Raji (cell line): ENCODE data around the gene GRWD1.
A peak's percentile ranks its signal among the peaks of the same experiment; 100 is the strongest.

Experiments
- POLR2A ChIP-seq: IDR thresholded peaks from 2 replicates; pipeline ENCODE4 v1.6.1; 2011; ENCODE audit warnings: low read depth, low read length, control low read depth; ENCODE audit not compliant: insufficient read depth

The GRWD1 gene

DNA sequence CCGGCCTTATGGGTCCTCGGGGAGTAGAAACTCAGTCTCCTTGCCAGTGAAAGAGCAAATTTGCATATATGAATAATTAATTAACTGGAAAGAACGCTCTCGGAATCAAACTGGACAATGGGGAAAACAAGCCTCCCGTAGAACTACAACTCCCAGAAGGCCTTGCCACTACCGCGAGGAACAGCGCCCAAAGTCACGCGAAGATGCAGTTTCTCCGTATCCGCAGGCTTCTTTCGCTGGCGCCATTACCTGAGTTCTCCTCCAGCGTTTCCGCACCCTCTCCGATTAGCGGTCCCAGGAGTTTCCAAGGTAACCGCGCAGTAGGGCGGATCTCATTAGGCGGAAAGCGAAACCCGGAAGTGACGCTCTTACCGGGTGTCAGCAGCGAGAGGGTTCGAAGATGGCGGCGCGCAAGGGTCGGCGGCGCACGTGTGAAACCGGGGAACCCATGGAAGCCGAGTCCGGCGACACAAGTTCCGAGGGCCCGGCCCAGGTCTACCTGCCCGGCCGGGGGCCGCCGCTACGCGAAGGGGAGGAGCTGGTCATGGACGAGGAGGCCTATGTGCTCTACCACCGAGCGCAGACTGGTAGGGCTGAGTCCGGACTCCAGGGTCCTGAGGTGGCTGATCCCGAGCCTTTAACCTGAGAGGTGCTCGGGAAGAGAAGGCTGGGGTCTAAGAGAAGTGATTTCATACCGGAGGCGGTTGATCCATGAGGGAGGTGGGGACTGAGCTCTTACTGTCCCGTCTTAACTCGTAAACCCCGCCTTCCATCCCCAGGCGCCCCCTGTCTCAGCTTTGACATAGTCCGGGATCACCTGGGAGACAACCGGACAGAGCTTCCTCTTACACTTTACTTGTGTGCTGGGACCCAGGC, at the start of gene GRWD1:
Gene GRWD1 (plus strand): TSS at position 378 of the 876 bp plus-strand sequence. CDS start 23 bp downstream, at position 401.
- TF ChIP-seq POLR2A = peak; percentile 86

DNA sequence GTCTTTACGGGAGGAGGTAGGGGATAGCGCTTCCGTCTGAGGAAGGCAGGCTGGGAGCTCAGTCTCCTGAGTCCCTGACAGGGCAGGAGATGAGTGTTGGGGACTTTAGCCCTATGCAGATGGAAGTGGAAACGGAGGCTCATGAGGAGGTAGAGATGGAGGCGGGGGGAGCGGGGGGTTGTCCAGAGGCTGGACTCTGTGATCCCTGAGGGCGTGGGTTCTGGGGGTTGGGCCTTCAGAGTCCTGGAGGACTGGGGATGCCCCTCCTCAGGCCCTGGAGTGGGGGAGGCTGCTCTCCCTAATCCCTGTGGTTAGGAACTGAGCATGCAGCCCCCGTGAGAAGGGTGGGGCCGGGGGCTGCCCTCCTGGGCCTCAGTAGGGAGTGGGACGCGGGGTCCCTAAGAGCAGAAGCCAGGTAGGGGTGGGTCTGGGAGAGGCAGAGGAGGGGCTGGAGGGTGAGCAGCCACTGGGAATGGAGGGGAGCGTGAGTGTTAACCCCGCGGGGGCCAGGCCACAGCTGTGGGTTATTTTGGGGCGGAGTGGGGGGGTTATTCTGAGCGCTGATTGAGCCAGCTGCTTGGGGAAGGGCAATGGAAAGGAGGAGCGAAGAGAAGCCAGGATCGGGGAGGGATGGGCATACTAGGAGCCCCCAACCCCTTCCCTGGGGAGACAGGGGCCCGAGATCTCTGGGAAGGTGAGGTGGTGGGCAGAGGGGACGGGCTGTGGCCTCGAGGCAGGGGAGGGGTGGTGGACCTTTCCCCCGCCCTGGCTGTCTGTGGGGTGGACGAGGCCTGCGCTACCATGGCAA, 49.6 kb upstream of the GRWD1 start:
- TF ChIP-seq POLR2A = no peak

DNA sequence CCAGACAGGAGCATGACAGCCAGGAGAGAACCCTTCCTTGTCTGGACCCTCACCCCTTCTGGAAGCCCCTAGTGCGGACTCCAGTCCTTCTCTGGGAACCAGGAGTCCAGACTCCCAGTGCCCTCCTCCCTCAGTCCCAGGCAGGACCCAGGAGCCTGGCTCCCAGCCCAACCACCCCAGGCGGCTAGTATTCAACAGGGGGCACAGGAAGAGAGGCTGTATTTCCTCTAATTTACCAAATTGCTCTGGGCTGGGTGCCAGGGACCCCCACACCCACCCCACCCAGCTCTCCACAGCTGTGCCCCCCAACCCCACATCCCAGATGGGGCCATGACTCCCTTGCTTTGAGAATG, 49.0 kb upstream of the GRWD1 start:
- TF ChIP-seq POLR2A = no peak

DNA sequence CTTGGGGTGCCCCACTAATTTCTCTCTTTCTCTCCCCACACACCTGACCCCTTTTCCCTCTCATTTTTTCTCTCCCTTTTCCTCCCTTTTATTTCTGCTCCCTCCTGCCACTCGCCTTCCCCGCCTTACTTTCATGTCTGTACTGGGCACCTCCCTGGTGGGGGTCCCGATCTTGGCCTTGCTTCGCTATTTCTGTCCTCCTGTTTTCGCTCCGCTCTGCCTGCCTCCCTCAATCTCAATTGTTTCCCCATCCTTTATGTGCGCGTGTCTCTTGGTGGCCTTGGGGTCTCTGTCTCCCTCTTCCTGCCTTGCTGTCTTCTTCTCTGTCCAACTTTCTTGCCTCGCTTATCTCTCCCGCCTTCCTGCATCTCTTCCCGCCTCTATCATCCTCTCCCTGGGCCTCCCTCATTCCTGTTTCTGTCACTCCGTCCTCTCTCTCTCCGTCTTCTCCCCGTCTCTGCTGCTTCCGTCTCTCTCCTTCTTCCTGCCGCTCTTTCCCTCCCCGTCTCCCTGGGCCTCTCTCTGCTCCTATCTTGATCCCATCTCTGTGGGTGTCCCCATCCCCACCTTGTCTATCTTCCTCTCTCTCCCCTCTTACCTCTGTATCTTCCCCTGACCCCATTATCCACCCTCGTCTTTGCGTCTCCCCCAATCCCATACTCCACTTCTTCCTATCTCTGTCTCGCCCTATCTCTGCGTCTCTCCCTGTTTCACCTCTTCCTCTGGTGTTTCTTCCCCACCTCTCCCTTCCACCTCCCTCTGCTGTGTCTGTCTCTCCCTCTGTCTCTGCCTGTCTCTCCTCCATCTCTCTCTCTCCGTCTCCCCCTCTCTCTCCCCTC, 48.3 kb upstream of the GRWD1 start:
- no peak for TF ChIP-seq POLR2A

DNA sequence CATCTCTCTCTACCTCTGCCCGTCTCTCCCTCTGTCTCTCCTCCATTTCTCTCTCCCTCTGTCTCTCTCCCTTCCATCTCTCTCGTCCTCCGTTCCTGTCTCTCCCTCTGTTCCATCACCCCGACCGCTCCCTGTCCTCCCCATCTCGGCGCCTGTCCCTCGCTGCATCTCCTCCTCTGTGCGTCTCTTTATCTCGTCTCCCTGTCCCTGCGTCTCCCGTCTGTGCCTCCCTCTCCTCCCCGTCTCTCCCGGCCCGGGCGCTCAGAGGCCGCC, 47.7 kb upstream of the GRWD1 start:
- no peak for TF ChIP-seq POLR2A

DNA sequence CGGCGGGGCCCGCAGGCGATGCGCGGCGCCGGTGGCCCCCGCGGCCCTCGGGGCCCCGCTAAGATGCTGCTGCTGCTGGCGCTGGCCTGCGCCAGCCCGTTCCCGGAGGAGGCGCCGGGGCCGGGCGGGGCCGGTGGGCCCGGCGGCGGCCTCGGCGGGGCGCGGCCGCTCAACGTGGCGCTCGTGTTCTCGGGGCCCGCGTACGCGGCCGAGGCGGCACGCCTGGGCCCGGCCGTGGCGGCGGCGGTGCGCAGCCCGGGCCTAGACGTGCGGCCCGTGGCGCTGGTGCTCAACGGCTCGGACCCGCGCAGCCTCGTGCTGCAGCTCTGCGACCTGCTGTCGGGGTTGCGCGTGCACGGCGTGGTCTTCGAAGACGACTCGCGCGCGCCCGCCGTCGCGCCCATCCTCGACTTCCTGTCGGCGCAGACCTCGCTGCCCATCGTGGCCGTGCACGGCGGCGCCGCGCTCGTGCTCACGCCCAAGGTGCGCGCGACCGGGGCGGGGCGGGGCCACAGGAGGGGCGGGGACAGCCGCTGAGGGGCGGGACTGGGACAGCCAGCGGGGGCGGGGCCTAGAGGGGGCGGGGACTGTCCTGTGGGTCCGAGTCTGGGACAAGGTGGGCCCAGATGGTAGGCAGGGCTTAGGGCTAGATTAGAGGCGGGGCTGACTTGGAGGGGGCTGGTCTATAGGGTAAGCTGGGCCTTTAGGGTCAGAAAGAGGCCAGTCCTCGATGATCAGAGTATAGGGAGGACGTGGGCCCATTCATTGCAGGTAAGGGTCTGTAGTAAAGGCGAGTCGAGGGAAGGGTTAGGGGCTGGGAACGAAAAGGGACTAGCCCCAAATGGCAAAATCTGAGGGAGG, 47.2 kb upstream of the GRWD1 start:
- no peak for TF ChIP-seq POLR2A

DNA sequence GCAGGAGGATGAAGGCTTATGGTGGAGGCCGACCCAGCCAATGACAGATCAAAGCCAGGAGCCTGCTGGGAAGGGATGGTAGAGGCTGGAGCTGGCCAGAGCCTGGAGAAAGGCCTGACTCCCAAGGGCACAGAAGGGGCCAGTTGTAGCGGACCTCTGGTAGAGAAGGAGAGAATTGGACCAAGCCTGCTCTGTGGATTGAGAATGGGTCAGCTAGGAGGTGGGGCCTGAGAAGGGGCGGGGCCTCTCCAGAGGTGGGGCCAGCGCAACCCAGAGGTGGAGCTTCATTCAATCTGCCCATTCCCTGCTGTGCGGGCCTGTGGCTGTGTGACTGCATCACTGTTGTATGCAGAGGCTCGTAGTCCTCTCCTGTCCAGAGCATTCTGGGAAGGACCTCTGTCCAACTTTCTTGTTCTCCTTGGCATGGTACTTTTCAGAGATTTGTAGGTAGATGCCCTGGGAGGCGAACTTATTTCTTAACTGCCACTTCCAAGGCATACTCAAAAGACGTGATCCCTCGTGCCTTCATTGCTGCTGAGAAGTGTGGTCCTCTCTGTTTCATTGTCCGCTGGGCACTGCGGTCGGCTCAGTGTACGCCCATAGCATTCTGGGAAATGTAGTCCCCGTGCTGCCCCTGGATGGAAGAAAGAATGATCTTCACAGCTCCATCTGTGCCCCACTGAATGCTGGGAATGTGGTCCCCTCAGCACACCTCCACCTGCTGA, 45.6 kb upstream of the GRWD1 start:
- TF ChIP-seq POLR2A = no peak

DNA sequence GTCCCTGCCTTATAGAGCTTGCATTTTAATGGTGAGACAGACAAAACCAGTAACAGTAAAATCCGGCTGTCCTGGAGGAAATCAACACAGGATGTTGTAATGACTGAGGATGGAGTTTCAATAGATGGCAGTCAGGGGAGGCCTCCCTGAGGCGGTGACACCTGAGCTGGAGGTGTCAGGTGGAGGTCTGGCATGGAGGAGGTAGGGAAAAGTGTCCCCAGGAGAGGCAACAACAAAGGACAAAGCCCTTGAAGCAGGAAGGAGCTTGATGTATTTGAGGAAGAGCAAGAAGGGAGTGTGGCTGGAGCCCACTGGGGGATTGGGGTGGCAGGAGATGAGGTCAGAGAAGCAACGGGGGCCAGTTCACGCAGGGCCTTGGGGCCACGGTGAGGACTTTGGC, 44.5 kb upstream of the GRWD1 start:
- no peak for TF ChIP-seq POLR2A

DNA sequence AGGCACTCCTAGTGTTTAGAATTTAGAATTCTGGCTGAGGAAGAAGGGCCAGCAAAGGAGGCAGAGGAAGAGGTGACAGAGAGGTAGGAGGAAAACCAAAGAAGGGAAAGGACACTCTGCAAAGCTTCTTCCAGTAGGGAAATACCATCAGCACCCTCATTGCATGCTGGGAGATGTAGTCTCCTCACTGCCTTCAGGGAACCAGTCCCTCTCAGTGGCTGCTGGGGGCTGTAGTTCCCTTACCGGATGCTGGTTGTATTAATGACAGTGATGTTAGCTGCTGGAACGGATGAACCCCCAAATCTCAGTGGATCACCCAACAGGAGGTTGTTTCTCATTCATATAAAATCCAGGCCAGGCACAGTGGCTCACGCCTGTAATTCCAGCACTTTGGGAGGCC, 42.2 kb upstream of the GRWD1 start:
- peak; percentile 39; the same call in 1 of the 2 replicates for TF ChIP-seq POLR2A

DNA sequence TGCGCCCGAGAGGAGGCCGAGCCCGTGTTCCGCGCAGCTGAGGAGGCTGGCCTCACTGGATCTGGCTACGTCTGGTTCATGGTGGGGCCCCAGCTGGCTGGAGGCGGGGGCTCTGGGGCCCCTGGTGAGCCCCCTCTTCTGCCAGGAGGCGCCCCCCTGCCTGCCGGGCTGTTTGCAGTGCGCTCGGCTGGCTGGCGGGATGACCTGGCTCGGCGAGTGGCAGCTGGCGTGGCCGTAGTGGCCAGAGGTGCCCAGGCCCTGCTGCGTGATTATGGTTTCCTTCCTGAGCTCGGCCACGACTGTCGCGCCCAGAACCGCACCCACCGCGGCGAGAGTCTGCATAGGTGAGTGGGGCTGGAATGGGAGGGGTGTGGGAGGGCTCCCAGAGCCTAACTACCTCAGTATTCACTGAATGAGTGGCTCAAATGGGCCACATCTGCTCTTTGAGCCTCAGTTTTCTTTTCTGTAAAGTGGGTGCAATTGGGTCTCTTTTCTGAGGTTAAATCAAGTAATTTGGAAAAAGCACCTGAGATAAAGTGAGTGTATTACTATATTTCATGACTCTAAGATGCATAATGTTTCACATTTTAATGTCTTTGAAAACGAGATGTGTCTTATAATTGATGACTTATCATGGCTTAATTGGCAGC, 40.6 kb upstream of the GRWD1 start:
- TF ChIP-seq POLR2A = no peak

DNA sequence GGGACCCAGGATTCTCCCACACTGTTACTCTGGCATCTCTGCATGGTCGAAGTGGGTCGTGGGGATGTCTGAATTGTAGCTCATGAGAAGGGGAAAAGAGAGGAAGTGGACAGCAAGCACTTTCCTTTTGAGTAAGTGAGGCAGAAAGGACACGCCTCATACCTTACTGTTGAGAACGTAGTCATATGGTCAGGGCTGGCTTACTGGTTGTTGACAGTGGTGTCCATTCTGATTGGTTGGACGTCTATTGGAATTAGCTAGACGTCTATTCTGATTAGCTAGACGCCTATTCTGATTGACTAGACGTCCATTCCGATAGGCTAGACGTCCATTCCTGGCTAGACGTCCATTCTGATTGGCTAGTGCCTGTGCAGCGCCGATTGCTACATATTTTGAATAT, 39.9 kb upstream of the GRWD1 start:
- TF ChIP-seq POLR2A = no peak

DNA sequence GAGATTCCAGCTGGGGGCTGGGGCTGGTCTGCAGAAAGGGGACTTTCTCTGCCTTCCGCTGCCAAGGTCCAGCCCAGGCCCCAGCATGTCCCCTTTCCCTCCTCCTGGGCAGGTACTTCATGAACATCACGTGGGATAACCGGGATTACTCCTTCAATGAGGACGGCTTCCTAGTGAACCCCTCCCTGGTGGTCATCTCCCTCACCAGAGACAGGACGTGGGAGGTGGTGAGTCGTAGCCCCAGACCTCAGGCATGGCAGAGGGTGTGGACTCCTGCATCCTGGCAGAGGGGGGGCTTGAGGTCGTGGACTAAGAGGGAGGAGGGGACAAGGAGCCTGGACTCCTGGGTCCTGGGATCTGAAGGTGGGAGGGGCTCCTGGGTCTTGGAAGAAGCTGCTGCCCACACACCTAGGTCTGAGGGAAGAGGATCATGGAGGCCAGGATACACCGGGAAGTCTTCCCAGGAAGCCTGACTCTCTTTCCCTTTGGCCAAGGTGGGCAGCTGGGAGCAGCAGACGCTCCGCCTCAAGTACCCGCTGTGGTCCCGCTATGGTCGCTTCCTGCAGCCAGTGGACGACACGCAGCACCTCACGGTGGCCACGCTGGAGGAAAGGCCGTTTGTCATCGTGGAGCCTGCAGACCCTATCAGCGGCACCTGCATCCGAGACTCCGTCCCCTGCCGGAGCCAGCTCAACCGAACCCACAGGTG, 31.8 kb upstream of the GRWD1 start:
- TF ChIP-seq POLR2A = no peak

DNA sequence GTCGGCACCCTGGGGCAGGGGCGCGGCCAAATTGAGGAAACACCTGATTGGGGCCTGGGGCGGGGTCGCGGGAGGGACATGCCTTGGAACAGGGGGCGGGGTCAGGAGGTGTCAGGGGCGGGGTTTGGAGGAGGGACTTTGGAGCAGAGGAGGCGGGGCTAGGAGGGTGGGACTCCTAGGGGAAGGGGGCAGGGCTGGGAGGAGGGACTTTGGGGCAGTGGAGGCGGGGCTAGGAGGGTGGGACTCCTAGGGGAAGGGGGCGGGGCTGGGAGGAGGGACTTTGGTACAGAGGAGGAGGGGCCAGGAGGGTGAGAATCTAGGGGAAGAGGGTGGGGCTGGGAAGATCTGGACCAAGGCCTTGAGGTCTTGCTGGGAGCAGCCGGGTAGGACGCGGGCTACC, 30.4 kb upstream of the GRWD1 start:
- no peak for TF ChIP-seq POLR2A
